IPS-NIHi7 (cell line): ENCODE results near the gene CDH13.

Experiments
- DNase-seq: peaks from one replicate; pipeline ENCODE4 v3.0.0; 2012; ENCODE audit warnings: mixed read lengths; ENCODE audit errors: extremely low spot score

The CDH13 gene

GRCh38 chr16:82845116-82845515 lies 218.3 kb downstream of the CDH13 start:
- DNase-seq: no peak

GRCh38 chr16:82846806-82847205 lies 220.0 kb downstream of the CDH13 start:
- no peak for DNase-seq

- no peak for DNase-seq
Observed at GRCh38 chr16:82848013-82848412, 221.2 kb downstream of the CDH13 start.

GRCh38 chr16:82852388-82853008 lies 225.7 kb downstream of the CDH13 start:
- DNase-seq: no peak

GRCh38 chr16:82855471-82855870 lies 228.7 kb downstream of the CDH13 start:
- DNase-seq: no peak

GRCh38 chr16:82857693-82858365 lies 231.1 kb downstream of the CDH13 start:
- DNase-seq: no peak

GRCh38 chr16:82859662-82860061 lies 232.9 kb downstream of the CDH13 start:
- DNase-seq: no peak

GRCh38 chr16:82860071-82860470 lies 233.3 kb downstream of the CDH13 start:
- DNase-seq: no peak

GRCh38 chr16:82862057-82862456 lies 235.3 kb downstream of the CDH13 start:
- no peak for DNase-seq

GRCh38 chr16:82864332-82865040 lies 237.7 kb downstream of the CDH13 start:
- no peak for DNase-seq

- DNase-seq: no peak
Observed at GRCh38 chr16:82865412-82865811, 238.6 kb downstream of the CDH13 start.

GRCh38 chr16:82867485-82867884 lies 240.7 kb downstream of the CDH13 start:
- no peak for DNase-seq

- no peak for DNase-seq
Observed at GRCh38 chr16:82874271-82874670, 247.5 kb downstream of the CDH13 start.

GRCh38 chr16:82874672-82875071 lies 247.9 kb downstream of the CDH13 start:
- DNase-seq: no peak

GRCh38 chr16:82876951-82877350 lies 250.2 kb downstream of the CDH13 start:
- DNase-seq: no peak

- no peak for DNase-seq
Observed at GRCh38 chr16:82878466-82878865, 251.7 kb downstream of the CDH13 start.

- DNase-seq: no peak
Observed at GRCh38 chr16:82880346-82880745, 253.6 kb downstream of the CDH13 start.

GRCh38 chr16:82881516-82881915 lies 254.7 kb downstream of the CDH13 start:
- DNase-seq: no peak

- DNase-seq: no peak
Observed at GRCh38 chr16:82882226-82882625, 255.5 kb downstream of the CDH13 start.

GRCh38 chr16:82882982-82883835 lies 256.4 kb downstream of the CDH13 start:
- DNase-seq: no peak

- DNase-seq: no peak
Observed at GRCh38 chr16:82884320-82884898, 257.6 kb downstream of the CDH13 start.

GRCh38 chr16:82886146-82886545 lies 259.4 kb downstream of the CDH13 start:
- no peak for DNase-seq
